G401 (cell line): ENCODE data around the gene ACTR3C. TPM values are rescaled to one million over a fixed set of nuclear protein-coding genes. Genes with fewer than 3 reads are reported as not detected.
"Not testable (repeated sequence)": the region's sequence is repeated elsewhere in the genome, so short reads cannot be mapped to it uniquely, and the experiment has no call there.

Experiments used
- DNase-seq: peaks from one replicate; pipeline ENCODE4 v3.0.0-alpha.2; 2015; ENCODE audit warnings: low spot score
- in situ Hi-C: cut with HindIII; loops from 2 replicates; pipeline ENCODE4 v1.10.0; 2016; ENCODE audit warnings: low sequenced_read_pairs, mixed read lengths
- total RNA-seq: library from RNA; depleted of rRNA; stranded (reverse); fragments of >200 nt; shearing (Covaris generic); gene quantifications from 2 replicates; pipeline ENCODE4 v1.2.3, GENCODE V29; 2014; rRNA removed

ACTR3C gene
- total RNA-seq, 1 experiment from 2014 or later: 0.68 TPM

DNA sequence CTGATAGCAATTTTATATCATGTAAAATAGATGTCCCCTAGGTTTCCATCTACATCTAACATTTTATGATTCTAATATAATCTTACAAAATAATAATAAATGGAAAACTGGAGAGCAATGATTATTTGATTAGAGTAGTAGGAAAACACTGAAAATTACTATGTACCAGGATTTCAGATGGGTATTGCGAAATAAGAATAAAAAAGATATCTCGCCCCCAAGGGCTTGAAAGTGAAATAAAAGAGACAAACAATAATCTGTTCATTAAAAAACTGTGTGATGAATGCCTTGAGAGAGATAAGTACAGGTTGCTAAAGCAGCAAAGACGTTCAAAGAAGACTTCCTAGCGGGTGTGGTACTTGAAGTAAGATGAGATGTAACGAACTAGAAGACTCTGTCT, 60.7 kb downstream of the ACTR3C start:
- in situ Hi-C loops, DNase-seq: not testable (repeated sequence)

DNA sequence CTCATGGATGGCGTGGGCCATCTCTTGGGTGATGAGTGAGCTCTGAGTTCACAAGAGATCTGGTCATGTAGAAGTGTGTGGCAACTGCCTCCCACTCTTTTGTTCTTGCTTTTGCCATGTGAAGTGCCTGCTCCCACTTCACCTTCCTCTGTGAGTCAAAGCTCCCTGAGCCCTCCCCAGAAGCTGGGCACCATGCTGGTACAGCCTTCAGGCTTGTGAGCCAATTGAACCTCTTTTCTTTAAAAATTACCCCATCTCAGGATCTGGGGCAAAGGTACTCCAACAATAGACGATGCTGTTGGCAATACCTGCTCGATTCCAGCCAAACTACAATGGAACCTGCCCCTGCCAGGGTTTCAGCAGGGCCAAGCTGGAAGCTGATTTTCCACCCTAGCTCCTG, 75.6 kb downstream of the ACTR3C start:
- in situ Hi-C loops, DNase-seq: not testable (repeated sequence)

DNA sequence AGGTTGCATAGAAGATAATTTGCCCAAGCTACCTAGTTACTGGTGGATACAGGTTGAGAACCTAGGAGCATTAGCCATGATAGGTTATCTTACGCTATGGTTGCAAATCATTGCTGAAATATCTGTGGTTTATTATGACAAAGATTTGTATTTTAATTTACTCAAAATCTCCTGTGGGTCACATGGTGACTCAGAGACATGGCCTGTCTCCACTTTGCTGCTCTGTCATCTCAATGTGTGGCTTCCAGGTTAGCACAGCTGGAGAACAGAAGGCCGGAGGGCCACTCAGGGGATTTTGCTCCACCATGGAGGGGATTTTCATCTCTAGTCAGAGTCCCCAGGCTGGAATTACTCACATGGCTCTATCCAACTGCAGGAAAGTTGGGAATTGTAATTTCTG, 78.1 kb downstream of the ACTR3C start:
- DNase-seq, in situ Hi-C loops: not testable (repeated sequence)

DNA sequence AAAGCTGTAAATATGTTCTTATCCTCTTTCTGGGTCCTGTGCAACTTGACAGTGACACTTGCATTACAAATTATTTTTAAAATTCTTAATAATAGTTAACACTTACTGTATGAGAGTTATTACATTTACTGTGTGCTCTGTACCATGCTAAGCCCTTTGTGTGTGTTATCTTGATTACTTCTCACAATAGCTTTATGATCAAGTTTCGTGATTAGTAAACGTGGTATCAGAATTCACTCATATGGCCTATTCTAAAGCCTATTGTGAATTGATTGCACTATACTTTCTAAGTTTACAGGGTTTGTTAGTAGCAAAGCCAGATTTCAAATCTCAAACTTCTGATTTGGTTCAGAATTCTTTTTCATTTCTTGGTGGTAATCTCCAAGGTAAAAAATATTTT, 80.4 kb downstream of the ACTR3C start:
- in situ Hi-C loops: not testable (repeated sequence)

DNA sequence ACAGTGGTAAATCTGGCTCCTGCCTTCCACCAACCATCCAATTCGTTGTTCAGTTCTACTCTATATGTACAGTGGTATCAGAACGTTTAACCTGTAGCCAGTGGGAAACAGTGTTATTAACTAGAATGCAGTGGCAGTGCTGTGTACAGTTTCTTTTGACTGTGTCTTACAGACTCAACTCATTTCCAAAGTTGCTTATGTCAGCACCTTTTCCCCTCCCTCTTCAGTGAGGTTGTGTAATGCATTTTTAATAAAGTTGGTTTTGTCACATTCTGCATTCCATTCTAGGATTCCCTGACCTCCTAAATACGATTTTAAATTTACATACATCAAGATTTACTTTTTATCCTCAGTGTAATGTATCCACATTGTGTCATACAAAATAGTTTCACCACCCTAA, 97.9 kb downstream of the ACTR3C start:
- DNase-seq, in situ Hi-C loops: not testable (repeated sequence)

More for the DNA sequence above, 80.4 kb downstream of the ACTR3C start:
- DNase-seq: not testable (repeated sequence)

DNA sequence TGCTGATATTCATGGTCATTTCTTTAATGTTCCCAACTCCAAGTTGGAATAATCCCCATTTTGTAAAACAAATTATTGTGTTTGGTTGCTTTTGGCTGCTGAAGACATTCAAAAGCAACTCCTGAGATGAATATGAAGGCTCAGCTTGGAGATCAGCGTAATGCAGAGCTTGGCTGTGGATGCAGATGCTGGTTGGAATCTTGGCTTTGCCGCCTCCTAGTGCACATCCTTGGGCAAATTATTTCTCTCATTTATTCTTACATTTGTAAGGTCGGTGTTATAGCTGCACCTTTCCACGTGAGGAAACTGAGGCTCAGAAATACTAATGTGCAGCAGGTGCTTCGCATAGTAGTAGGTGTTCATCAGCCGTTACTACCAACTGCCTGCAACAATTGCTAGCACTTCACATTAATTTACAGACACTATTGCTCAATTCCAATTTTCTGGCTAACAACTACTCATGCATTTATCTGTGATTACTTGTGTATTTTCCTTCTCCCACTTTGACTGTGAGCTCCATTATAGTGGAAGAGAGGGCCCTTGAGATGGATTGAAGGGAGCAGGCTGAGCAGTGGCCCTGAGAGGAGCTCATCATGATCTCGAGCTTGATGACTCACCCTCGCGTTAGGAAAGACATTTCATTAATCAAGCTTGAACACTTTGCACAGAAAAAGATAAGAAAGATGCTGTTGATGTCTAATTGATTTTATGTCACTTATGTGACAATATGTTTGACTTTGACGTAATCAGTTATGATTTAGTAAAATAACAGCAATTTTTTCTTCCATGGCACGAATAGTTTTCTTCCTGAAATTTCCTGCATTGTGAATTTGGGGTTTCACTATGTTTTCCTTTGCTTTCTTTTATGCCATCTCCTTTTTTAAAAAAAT, 101.0 kb downstream of the ACTR3C start:
- peak; percentile 30 for DNase-seq
- in situ Hi-C loops: not testable (repeated sequence)

DNA sequence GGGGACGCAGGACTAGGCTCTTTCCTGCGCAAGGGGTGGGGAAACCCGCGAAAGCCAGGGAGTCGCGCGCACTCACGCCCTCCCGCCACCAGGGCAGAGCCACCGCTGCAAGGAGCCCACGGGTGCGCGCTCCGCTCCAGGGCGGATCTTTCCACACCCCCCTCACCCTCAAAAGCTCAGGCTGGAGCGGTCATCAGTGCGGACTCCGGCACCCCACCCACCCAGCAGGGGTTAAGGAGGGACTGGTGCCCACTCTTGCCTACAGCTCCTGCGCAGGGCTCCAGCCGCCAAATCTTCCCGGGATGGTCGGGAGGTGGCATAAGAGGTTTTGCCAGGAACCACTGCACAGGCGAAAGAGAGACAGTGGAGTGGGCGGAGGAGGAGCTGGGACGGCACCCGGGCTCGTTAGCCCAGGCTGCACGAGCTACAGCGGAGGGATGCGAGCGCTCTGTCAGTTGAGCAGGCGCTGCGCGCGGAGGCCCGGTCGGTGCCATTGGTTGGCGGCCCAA, 102.6 kb downstream of the ACTR3C start:
- DNase-seq: peak; percentile 48
- in situ Hi-C loops: not testable (repeated sequence)

DNA sequence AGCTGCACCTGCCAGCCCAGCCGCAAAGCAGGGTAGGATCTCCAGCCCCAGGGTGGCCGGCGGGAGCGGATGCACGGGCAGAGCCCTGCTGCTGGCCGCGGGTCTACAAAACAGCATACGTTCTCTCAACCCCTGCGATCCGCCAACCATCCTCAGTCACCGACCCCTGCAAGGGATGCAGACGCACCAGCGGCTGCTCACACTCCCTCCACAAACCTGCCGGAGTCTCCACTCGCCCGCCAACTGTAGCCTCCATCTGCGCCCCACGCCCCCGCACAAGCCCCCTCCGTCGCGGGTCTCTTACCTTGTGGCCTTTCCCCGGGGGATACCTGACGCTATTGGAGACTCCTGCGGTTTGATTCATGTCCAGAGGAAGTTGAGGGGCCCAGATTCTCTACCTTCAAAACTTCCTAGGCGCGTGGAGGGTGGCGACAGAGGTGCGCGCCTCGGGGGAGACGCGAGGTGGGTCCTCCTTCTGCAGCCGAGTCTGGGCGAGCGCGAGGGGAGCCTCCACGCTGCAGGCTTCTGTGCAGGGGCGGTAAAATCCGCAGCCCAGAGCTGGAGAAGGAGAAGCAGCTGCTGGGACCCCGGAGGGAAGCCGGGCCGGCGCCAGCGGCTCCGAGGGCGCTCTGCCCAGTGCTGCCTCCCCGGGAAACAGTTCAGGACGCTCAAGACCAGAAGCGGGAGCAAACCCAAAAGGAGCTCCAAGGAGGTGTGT, 103.2 kb downstream of the ACTR3C start:
- in situ Hi-C loops, DNase-seq: not testable (repeated sequence)

DNA sequence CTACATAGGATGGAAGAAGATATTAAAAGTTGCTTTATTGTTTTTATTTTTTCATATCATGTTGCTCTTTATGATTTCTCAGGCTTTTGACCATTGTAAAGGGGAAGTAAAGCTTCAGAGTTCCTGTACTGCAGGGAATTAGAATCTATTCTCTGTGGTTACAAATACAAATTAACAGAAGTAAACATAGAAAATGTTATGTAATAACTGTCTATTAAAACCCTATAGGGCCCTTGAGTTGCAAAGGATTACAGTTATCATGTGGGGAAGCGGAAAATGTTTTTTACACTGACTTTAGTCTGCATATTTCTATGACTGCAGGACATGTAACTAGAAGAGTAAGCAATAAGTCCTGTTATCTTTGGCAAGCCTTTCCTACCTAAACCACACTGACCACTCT, 116.5 kb downstream of the ACTR3C start:
- in situ Hi-C loops: not testable (repeated sequence)

DNA sequence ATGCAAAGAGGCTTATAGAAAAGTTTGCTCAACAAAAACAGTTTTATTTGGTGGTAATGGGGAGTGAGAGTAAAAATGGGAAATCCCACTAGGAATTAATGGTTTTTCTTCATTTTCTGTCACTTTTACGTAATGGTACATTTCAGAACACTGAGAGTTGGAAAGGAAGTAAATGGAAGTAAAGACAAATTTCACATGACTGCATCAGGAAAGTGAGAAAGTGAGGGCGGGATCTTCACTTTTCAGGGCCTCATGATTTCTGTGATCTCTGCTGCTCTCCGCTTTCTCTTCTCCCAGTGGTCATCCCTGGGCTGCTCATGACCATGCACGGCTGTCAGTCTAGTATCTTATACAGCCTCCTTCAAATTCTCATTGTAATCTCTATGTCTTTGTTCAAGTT, 117.5 kb downstream of the ACTR3C start:
- in situ Hi-C loops, DNase-seq: not testable (repeated sequence)

More for the DNA sequence above, 116.5 kb downstream of the ACTR3C start:
- DNase-seq: not testable (repeated sequence)

DNA sequence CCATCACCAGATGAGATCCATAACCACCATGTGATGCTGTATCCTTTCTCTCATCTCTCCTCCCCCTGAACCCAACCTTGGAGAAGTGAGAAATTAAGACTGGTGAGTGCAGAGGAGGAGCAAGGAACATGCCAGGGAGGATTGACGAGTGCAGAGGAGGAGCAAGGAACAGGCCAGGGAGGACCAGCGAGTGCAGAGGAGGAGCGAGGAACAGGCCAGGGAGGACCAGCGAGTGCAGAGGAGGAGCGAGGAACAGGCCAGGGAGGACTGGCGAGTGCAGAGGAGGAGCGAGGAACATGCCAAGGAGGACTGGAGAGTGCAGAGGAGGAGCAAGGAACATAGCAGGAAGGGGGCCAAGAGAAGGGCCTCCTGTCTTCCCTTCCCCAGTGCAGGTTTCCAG, 118.8 kb downstream of the ACTR3C start:
- in situ Hi-C loops, DNase-seq: not testable (repeated sequence)

DNA sequence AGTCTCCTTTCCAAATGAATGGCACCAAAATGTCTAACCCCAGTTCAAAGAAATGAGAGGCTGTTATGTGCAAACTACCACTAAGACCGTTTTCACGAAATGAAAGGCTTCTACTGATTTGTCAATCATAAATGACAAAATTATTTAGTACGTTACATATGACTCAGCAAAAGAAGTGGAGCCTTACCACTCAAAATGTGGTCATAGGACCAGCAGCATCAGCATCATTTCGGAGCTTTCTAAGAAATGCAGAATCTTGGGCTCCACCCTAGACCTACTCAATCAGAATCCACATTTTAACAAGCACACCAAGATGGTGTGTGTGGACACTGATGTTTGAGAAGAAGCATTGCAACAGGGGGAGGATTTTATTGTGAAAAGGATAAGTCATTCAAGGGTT, 120.5 kb downstream of the ACTR3C start:
- in situ Hi-C loops, DNase-seq: not testable (repeated sequence)

Other genes with a start within 250 kb of the ACTR3C start
- 3.3 TPM in 1 of 2 replicates, not detected in the other for gene LRRC61, start 190 bp downstream of the ACTR3C start, total RNA-seq
- 5.0 and 5.9 TPM in 2 replicates for gene RARRES2, start 18.1 kb upstream of the ACTR3C start, total RNA-seq
- gene REPIN1, start 45.3 kb upstream of the ACTR3C start, total RNA-seq: 266 and 278 TPM in 2 replicates
- 21.0 and 23.4 TPM in 2 replicates for gene ZNF775, start 55.8 kb upstream of the ACTR3C start, total RNA-seq
- not detected in 2 replicates for gene GIMAP8, start 127.1 kb upstream of the ACTR3C start, total RNA-seq
- not detected in 2 replicates for gene GIMAP7, start 191.3 kb upstream of the ACTR3C start, total RNA-seq
- not detected in 2 replicates for gene GIMAP4, start 243.8 kb upstream of the ACTR3C start, total RNA-seq